WTC11 (cell line): ENCODE results near the gene MEPCE. TPM values are rescaled to one million over a fixed set of nuclear protein-coding genes. Genes with fewer than 3 reads are reported as not detected.
A peak's percentile ranks its signal among the peaks of the same experiment; 100 is the strongest.

Experiments
- ATAC-seq: fragments of 200-7000 bp; cut with Tn5 transposase; 2 replicates; pipeline ENCODE4 v1.10.0; 2021; ENCODE audit warnings: mild to moderate bottlenecking, moderate library complexity
- CTCF ChIA-PET: fragments of 300-600 bp; sonication (Branson Sonifier 250); formaldehyde crosslinking; loops from one replicate; lab custom pipeline; 2021; ENCODE audit warnings: antibody characterized with exemption; lab: Charles Lee
- POLR2A ChIA-PET: fragments of 350-600 bp; sonication (Branson Sonifier 250); formaldehyde crosslinking; loops from one replicate; lab custom pipeline; 2021; ENCODE audit warnings: antibody characterized with exemption; lab: Charles Lee
- DNase-seq: peaks from one replicate; pipeline ENCODE4 v3.0.0; 2021; ENCODE audit warnings: low spot score
- H3K27ac Mint-ChIP-seq: 2 replicates; pipeline ENCODE4 v1.8.0; 2021; ENCODE audit warnings: mixed read lengths
- H3K27me3 Mint-ChIP-seq: 2 replicates; pipeline ENCODE4 v1.8.0; 2021; ENCODE audit warnings: low read depth, mild to moderate bottlenecking, moderate library complexity, mixed read lengths
- H3K36me3 Mint-ChIP-seq: 2 replicates; pipeline ENCODE4 v1.8.0; 2021; ENCODE audit warnings: mixed read lengths
- H3K4me1 Mint-ChIP-seq: 2 replicates; pipeline ENCODE4 v1.8.0; 2022; ENCODE audit warnings: mixed read lengths
- H3K4me3 Mint-ChIP-seq: 2 replicates; pipeline ENCODE4 v1.8.0; 2021; ENCODE audit warnings: mild to moderate bottlenecking, moderate library complexity, mixed read lengths
- H3K9me3 Mint-ChIP-seq: 2 replicates; pipeline ENCODE4 v1.8.0; 2021; ENCODE audit warnings: mixed read lengths
- ATF1 ChIP-seq: sonication (generic); formaldehyde crosslinking; IDR thresholded peaks from 2 replicates; pipeline ENCODE4 v1.8.1; 2023; ENCODE audit warnings: mild to moderate bottlenecking, moderate library complexity, missing genetic modification reagents
- ATF6 ChIP-seq: sonication (generic); formaldehyde crosslinking; IDR thresholded peaks from 2 replicates; pipeline ENCODE4 v1.8.1; 2023; ENCODE audit warnings: mild to moderate bottlenecking, missing genetic modification reagents
- CREM ChIP-seq: sonication (generic); formaldehyde crosslinking; IDR thresholded peaks from 2 replicates; pipeline ENCODE4 v1.8.1; 2022; ENCODE audit warnings: mild to moderate bottlenecking, missing genetic modification reagents, moderate library complexity
- ELF4 ChIP-seq: sonication (generic); formaldehyde crosslinking; IDR thresholded peaks from 2 replicates; pipeline ENCODE4 v1.8.1; 2022; ENCODE audit warnings: low read depth, mild to moderate bottlenecking, moderate library complexity, missing genetic modification reagents
- FOXJ3 ChIP-seq: sonication (generic); formaldehyde crosslinking; IDR thresholded peaks from 2 replicates; pipeline ENCODE4 v1.9.0; 2021; ENCODE audit warnings: missing genetic modification reagents, mild to moderate bottlenecking, borderline replicate concordance
- JUN ChIP-seq: sonication (generic); formaldehyde crosslinking; IDR thresholded peaks from 2 replicates; pipeline ENCODE4 v1.8.0; 2023; ENCODE audit warnings: mild to moderate bottlenecking, missing genetic modification reagents
- MXD4 ChIP-seq: fragments of 250-450 bp; sonication (Bioruptor Pico); IDR thresholded peaks from 2 replicates; pipeline ENCODE4 v1.8.0; 2021; ENCODE audit warnings: mild to moderate bottlenecking, moderate library complexity, borderline replicate concordance
- MYBL2 ChIP-seq: sonication (generic); formaldehyde crosslinking; IDR thresholded peaks from 2 replicates; pipeline ENCODE4 v1.8.1; 2023; ENCODE audit warnings: mild to moderate bottlenecking, moderate library complexity, missing genetic modification reagents
- NFATC4 ChIP-seq: fragments of 250-450 bp; sonication (Bioruptor Pico); IDR thresholded peaks from 2 replicates; pipeline ENCODE4 v1.9.0; 2021; ENCODE audit warnings: mild to moderate bottlenecking
- SOX15 ChIP-seq: fragments of 250-450 bp; sonication (Bioruptor Pico); IDR thresholded peaks from 2 replicates; pipeline ENCODE4 v1.9.0; 2021; ENCODE audit warnings: mild to moderate bottlenecking
- SP1 ChIP-seq: sonication (generic); formaldehyde crosslinking; conservative IDR thresholded peaks from 2 replicates; pipeline ENCODE4 v1.8.1; 2022; ENCODE audit warnings: missing genetic modification reagents
- TCF7 ChIP-seq: sonication (generic); formaldehyde crosslinking; IDR thresholded peaks from 2 replicates; pipeline ENCODE4 v1.8.0; 2022; ENCODE audit warnings: mild to moderate bottlenecking, low read depth, missing genetic modification reagents, moderate library complexity
- ZNF396 ChIP-seq: fragments of 250-450 bp; sonication (Bioruptor Pico); IDR thresholded peaks from 2 replicates; pipeline ENCODE4 v1.8.0; 2021; ENCODE audit warnings: mild to moderate bottlenecking, moderate library complexity, borderline replicate concordance
- total RNA-seq: library from RNA; stranded (reverse); gene quantifications from 3 replicates; pipeline ENCODE4 v1.2.3, GENCODE V29; 2021
- TF ChIP-seq, protein P1 (sequence below): sonication (generic); formaldehyde crosslinking; conservative IDR thresholded peaks from 2 replicates; pipeline ENCODE4 v1.8.1; 2022; ENCODE audit warnings: mild to moderate bottlenecking, missing genetic modification reagents
- TF ChIP-seq, protein P2 (sequence below): sonication (generic); formaldehyde crosslinking; IDR thresholded peaks from 2 replicates; pipeline ENCODE4 v1.8.1; 2023; ENCODE audit warnings: mild to moderate bottlenecking, moderate library complexity, missing genetic modification reagents
- TF ChIP-seq, protein P3 (sequence below): sonication (generic); formaldehyde crosslinking; conservative IDR thresholded peaks from 2 replicates; pipeline ENCODE4 v1.8.1; 2023; ENCODE audit warnings: mild to moderate bottlenecking, low read depth, missing genetic modification reagents, moderate library complexity
- TF ChIP-seq, protein P4 (sequence below): sonication (generic); formaldehyde crosslinking; IDR thresholded peaks from 2 replicates; pipeline ENCODE4 v1.8.0; 2022; ENCODE audit warnings: mild to moderate bottlenecking, missing genetic modification reagents

MEPCE gene
- total RNA-seq, 1 experiment from 2014 or later, result 41.9 TPM

DNA sequence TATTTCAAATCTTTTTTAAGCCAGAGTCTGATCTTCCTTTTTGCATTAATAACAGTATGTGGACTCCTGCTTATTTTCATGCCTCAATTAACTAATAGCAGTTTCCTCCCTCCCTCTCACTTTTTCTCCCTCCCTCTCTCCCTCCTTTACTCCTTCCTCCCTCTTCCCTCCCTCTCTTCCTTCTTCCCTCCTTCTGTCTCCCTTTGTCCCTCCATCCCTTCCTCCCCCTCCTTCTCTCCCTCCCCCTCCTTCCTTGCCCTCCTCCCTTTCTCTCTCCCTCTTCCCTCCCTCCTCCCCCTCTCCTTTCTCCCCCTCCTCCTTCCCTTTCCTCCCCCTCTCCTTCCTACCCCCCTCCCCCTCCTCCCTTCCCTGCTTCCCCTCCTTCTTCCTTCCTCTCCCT, 3.1 kb upstream of the MEPCE start:
- Mint-ChIP-seq H3K9me3 (peaks cover 4% of the 10 kb centered on the region; the same call in 1 of the 2 replicates), H3K27ac (no peak overlapping the region), H3K36me3 (peaks cover 6% of the 10 kb centered on the region), H3K27me3 (peaks cover 33% of the 10 kb centered on the region), H3K4me1 (peaks cover 4% of the 10 kb centered on the region), H3K4me3 (no peak overlapping the region)
- ChIA-PET CTCF (no interaction called here), POLR2A (no interaction called here)
- ATAC-seq (no peak), DNase-seq (no peak)
- TF ChIP-seq TCF7 (CRISPR knock-in tag) (no peak), CREM (CRISPR knock-in tag) (no peak), JUN (CRISPR knock-in tag) (no peak), MYBL2 (CRISPR knock-in tag) (no peak), ATF1 (CRISPR knock-in tag) (no peak)
- TF ChIP-seq, protein P1, sequence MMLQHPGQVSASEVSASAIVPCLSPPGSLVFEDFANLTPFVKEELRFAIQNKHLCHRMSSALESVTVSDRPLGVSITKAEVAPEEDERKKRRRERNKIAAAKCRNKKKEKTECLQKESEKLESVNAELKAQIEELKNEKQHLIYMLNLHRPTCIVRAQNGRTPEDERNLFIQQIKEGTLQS, result no peak
- TF ChIP-seq, protein P2, sequence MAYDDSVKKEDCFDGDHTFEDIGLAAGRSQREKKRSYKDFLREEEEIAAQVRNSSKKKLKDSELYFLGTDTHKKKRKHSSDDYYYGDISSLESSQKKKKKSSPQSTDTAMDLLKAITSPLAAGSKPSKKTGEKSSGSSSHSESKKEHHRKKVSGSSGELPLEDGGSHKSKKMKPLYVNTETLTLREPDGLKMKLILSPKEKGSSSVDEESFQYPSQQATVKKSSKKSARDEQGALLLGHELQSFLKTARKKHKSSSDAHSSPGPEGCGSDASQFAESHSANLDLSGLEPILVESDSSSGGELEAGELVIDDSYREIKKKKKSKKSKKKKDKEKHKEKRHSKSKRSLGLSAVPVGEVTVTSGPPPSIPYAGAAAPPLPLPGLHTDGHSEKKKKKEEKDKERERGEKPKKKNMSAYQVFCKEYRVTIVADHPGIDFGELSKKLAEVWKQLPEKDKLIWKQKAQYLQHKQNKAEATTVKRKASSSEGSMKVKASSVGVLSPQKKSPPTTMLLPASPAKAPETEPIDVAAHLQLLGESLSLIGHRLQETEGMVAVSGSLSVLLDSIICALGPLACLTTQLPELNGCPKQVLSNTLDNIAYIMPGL (CRISPR knock-in tag), result no peak

DNA sequence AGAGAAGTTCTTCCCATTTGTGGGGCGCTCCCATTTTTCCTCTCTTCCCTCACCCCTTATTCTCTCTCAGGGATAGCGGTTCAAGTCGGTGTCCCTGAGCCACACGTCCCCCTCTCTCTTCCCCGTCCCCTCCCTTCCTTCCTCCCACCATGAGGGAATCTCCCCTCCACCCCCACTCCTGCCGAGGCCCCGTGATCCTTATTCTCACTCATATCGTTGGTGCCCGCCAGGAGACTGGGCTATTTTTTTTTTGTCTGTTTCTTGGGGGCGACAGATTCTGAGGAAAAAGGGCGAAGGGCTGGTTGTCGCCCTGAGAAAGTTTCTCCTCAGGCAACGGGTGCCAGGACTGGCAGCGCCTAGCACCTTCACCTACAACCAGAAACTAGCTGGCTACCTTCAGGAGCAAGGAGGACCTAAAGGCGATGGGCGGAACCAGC, 1.9 kb upstream of the MEPCE start:
- peaks cover 30% of the 10 kb centered on the region for H3K27me3 Mint-ChIP-seq
- peaks cover 17% of the 10 kb centered on the region for H3K4me1 Mint-ChIP-seq
- peaks cover 4% of the 10 kb centered on the region; the same call in 1 of the 2 replicates for H3K9me3 Mint-ChIP-seq
- peak overlapping the region; percentile 97 for H3K4me3 Mint-ChIP-seq
- H3K27ac Mint-ChIP-seq, result no peak overlapping the region
- ChIA-PET CTCF (interaction anchor here (0.6 to 3.2 kb wide), 9 partner anchors 10 to 159 kb away, joined by 3 to 20 read pairs (median 4); partner anchors contain the start of genes FBXO24 and LRCH4), POLR2A (interaction anchor here (0.7 to 3.0 kb wide), 8 partner anchors 8 to 484 kb away, joined by 3 to 25 read pairs (median 6); partner anchors contain the start of genes FBXO24, GAL3ST4, MOSPD3 and PPP1R35)
- H3K36me3 Mint-ChIP-seq, result peaks cover 12% of the 10 kb centered on the region
- no peak for ATAC-seq
- no peak for TF ChIP-seq NFATC4 (CRISPR knock-in tag)
- peak; percentile 91; the same call in 1 of the 2 replicates for TF ChIP-seq ELF4 (CRISPR knock-in tag)
- TF ChIP-seq SOX15 (CRISPR knock-in tag), result no peak
- no peak for DNase-seq

- peak within 1 kb of the TSS; percentile 97 for H3K4me3 Mint-ChIP-seq
- H3K36me3 Mint-ChIP-seq, result peaks cover 18% of the 10 kb centered on the region
- ATAC-seq (peak; percentile 47), DNase-seq (peak; percentile 95)
- peak within 1 kb of the TSS; percentile 100 for H3K27ac Mint-ChIP-seq
- peaks cover 4% of the 10 kb centered on the region; the same call in 1 of the 2 replicates for H3K9me3 Mint-ChIP-seq
- H3K4me1 Mint-ChIP-seq, result peaks cover 19% of the 10 kb centered on the region
- POLR2A ChIA-PET, result interaction anchor here (0.6 to 3.0 kb wide), 21 partner anchors 8 to 485 kb away, joined by 3 to 25 read pairs (median 5); partner anchors contain the start of genes FBXO24, GAL3ST4, LAMTOR4 and MOSPD3
- CTCF ChIA-PET, result interaction anchor here (0.6 to 3.2 kb wide), 16 partner anchors 10 to 277 kb away, joined by 3 to 20 read pairs (median 4); partner anchors contain the start of genes FBXO24, LRCH4 and POP7
- peaks cover 30% of the 10 kb centered on the region for H3K27me3 Mint-ChIP-seq
- TF ChIP-seq, protein P1, result peak; percentile 59; the same call in 1 of the 2 replicates
- TF ChIP-seq, protein P2 (CRISPR knock-in tag), result 0 out of 2 replicates have a peak, but pooled peaks have one; percentile 56
- TF ChIP-seq TCF7 (CRISPR knock-in tag) (peak; percentile 94), ZNF396 (no peak), SP1 (CRISPR knock-in tag) (peak; percentile 80), FOXJ3 (peak; percentile 74; the same call in 1 of the 2 replicates), MXD4 (no peak), ATF6 (CRISPR knock-in tag) (no peak)
- TF ChIP-seq, protein P3, sequence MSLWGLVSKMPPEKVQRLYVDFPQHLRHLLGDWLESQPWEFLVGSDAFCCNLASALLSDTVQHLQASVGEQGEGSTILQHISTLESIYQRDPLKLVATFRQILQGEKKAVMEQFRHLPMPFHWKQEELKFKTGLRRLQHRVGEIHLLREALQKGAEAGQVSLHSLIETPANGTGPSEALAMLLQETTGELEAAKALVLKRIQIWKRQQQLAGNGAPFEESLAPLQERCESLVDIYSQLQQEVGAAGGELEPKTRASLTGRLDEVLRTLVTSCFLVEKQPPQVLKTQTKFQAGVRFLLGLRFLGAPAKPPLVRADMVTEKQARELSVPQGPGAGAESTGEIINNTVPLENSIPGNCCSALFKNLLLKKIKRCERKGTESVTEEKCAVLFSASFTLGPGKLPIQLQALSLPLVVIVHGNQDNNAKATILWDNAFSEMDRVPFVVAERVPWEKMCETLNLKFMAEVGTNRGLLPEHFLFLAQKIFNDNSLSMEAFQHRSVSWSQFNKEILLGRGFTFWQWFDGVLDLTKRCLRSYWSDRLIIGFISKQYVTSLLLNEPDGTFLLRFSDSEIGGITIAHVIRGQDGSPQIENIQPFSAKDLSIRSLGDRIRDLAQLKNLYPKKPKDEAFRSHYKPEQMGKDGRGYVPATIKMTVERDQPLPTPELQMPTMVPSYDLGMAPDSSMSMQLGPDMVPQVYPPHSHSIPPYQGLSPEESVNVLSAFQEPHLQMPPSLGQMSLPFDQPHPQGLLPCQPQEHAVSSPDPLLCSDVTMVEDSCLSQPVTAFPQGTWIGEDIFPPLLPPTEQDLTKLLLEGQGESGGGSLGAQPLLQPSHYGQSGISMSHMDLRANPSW, result no peak
- TF ChIP-seq, protein P4, sequence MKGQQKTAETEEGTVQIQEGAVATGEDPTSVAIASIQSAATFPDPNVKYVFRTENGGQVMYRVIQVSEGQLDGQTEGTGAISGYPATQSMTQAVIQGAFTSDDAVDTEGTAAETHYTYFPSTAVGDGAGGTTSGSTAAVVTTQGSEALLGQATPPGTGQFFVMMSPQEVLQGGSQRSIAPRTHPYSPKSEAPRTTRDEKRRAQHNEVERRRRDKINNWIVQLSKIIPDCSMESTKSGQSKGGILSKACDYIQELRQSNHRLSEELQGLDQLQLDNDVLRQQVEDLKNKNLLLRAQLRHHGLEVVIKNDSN (CRISPR knock-in tag), result peak; percentile 89
Measured at GRCh38 chr7:100428199-100428966, 1.2 kb upstream of the MEPCE start, which contains the start of gene ZCWPW1. Gene ZCWPW1 (minus strand): TSS chr7:100428703. CDS start chr7:100420649, 8,054 bp downstream.
